ENCODE measurements around the gene HELZ. TPM values are rescaled to one million over a fixed set of nuclear protein-coding genes. Genes with fewer than 3 reads are reported as not detected.

The HELZ gene
- total RNA-seq, 1 donor: 89.8 TPM

DNA sequence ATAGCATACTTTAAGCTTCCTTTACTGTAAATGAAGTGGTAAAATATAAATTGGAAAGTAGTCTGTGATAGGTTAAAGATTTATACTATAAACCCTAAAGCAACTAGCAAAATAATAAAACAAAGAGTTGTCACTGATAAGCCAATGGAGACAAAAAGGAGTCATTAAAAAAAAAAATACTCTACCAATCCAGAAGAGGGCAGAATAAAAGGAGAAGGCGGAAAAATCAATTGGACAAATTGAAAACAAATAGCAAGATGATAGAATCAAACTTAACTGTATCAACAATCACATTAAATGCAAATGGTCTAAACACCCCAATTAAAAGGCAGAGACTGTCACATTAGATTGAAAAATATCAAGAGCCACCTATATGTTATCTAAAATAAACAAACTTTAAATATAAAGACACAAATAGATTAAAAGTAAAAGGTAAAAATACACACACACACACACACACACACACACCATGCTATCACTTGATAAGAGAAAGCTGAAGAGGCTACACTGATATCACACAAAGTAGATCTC is 128.9 kb downstream of the HELZ start:
- no peak overlapping the region for H3K4me3 ChIP-seq (ENCODE audit: low read depth, low read length)
- TF ChIP-seq, protein P1, sequence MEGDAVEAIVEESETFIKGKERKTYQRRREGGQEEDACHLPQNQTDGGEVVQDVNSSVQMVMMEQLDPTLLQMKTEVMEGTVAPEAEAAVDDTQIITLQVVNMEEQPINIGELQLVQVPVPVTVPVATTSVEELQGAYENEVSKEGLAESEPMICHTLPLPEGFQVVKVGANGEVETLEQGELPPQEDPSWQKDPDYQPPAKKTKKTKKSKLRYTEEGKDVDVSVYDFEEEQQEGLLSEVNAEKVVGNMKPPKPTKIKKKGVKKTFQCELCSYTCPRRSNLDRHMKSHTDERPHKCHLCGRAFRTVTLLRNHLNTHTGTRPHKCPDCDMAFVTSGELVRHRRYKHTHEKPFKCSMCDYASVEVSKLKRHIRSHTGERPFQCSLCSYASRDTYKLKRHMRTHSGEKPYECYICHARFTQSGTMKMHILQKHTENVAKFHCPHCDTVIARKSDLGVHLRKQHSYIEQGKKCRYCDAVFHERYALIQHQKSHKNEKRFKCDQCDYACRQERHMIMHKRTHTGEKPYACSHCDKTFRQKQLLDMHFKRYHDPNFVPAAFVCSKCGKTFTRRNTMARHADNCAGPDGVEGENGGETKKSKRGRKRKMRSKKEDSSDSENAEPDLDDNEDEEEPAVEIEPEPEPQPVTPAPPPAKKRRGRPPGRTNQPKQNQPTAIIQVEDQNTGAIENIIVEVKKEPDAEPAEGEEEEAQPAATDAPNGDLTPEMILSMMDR (IDR thresholded peaks at IDR 0.05; ENCODE audit: insufficient read depth, low read depth, low read length): no peak
- DNase-seq (ENCODE audit: low read depth): no peak

DNA sequence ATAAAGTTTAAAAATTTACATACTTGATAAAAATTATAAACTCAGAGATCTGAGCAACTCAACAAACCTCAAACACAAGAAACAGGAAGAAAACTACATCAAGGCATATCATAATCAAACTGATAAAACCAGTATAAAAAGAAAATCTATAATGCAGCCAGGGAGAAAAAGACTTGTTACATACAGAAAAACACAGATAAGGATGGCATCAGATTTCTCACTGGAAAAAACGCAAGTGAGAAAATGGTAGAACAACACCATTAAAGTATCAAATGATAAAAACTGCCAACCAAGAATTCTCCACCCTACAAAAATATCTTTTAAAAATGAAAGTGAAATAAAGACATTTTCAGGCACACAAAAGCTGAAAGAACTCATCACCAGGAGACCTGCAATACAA is 129.6 kb downstream of the HELZ start:
- DNase-seq (ENCODE audit: low read depth): no peak
- no peak overlapping the region for H3K4me3 ChIP-seq (ENCODE audit: low read depth, low read length)
- TF ChIP-seq, protein P1 (IDR thresholded peaks at IDR 0.05; ENCODE audit: insufficient read depth, low read depth, low read length): no peak

DNA sequence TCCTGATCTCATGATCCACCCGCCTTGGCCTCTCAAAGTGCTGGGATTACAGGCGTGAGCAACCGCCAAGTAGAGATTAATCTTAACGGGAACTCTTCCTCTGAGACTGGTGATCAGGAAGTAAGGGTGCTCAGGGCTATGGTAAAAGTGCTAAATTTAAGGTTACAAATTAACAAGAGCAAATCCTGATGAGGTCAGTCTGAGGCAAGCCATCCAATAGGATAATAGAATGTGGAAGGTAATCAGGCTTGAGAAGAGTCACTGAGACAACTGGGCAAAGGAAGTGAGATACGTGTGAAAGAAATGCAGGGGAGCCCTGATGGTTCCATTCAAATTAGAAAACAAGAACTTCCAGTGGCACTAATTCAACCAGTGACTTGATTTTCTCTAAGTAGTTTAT is 131.5 kb downstream of the HELZ start:
- TF ChIP-seq, protein P1 (IDR thresholded peaks at IDR 0.05; ENCODE audit: insufficient read depth, low read depth, low read length): no peak
- DNase-seq (ENCODE audit: low read depth): no peak
- no peak overlapping the region for H3K4me3 ChIP-seq (ENCODE audit: low read depth, low read length)

DNA sequence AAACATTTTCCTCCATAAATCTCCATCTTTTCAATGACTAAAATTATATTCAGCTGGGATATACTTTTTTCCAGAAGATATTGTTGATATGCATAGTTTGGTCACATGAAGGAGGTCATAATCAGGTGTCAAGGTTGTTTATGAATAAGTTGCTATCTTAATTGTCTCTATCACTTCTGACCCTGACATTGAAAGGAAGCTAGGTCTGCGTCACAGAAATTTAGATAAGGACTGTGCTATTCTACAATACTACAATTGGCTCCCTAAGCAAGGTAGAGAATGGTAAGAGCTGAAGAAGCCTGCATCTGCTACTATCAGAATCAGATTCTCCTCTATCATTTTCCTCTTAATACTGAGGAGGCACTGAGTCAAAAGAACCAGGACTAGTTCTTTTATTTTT is 133.2 kb downstream of the HELZ start:
- TF ChIP-seq, protein P1 (IDR thresholded peaks at IDR 0.05; ENCODE audit: insufficient read depth, low read depth, low read length): no peak
- no peak for DNase-seq (ENCODE audit: low read depth)
- no peak overlapping the region for H3K4me3 ChIP-seq (ENCODE audit: low read depth, low read length)

DNA sequence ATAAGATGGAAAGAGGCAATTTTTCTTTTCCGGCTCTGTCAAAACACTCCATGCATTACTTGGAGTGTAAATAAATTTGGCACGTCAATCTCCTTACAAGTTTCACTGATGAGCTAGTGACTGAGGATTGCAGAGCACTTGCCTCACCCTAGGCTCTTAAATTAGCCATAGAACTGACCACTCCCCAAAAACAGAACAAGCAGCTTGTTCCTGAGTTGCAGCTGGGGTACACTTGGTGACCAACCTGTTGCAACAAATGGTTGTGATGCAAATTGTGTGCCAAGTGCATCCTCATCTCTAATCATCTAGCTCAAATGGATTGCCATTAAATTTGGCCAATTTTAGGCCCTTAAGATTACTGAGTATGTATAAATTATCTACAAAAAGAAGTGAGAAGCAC is 133.7 kb downstream of the HELZ start:
- TF ChIP-seq, protein P1 (IDR thresholded peaks at IDR 0.05; ENCODE audit: insufficient read depth, low read depth, low read length): no peak
- no peak overlapping the region for H3K4me3 ChIP-seq (ENCODE audit: low read depth, low read length)
- no peak for DNase-seq (ENCODE audit: low read depth)

DNA sequence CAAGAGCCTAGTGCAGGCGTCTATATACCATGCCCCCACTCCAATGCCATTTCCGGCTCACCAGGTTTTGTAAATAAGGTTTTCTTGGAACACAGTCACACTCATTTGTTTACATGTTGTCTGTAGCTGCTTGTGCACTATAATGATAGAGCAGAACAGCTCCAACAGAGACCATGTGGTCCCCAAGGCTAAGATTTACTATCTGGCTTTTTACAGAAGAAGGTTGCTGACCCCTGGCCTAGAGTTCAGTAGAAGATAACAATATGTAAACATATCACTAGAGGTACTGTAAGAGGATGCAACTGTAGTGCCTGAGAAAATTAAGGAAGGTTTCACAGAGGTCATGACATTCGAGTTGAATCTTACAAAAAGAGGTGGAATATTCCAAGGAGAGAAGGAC is 134.4 kb downstream of the HELZ start:
- DNase-seq (ENCODE audit: low read depth): peak; percentile 37
- TF ChIP-seq, protein P1 (IDR thresholded peaks at IDR 0.05; ENCODE audit: insufficient read depth, low read depth, low read length): no peak
- H3K4me3 ChIP-seq (ENCODE audit: low read depth, low read length): no peak overlapping the region

DNA sequence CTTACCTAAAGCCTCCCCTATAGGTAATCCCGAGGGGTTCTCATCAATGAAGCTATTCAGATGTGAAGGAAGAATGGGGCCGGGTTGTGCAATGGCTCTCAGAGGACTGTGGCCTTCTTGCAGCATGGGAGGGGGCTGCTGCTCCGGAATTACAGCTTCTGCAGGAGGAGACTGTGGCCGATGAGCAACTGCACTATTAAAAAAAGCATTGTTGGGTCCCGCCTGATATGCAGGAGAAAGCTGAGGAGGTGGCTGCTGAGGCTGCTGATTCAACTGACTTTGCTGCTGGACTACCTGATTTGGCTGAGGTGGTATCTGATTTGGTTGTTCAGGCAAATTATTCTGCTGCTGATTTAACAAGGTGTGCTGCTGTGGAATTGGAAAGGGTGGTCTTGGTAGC is 135.9 kb downstream of the HELZ start:
- no peak for DNase-seq (ENCODE audit: low read depth)
- TF ChIP-seq, protein P1 (IDR thresholded peaks at IDR 0.05; ENCODE audit: insufficient read depth, low read depth, low read length): no peak
- H3K4me3 ChIP-seq (ENCODE audit: low read depth, low read length): no peak overlapping the region

All from fibroblast of villous mesenchyme (primary cell).